DOHH2 (cell line): ENCODE results near the gene KIF3B.

ENCODE experiments used
- CTCF ChIP-seq: fragments of 200-600 bp; sonication (generic); IDR thresholded peaks from one replicate; pipeline ENCODE4 v1.5.1; 2014; ENCODE audit warnings: antibody characterized with exemption, mild to moderate bottlenecking, low read depth, low read length; ENCODE audit not compliant: poor library complexity, severe bottlenecking
- EZH2phosphoT487 ChIP-seq: fragments of 200-600 bp; sonication (generic); IDR thresholded peaks from 2 replicates; pipeline ENCODE4 v1.6.1; 2017; ENCODE audit warnings: borderline replicate concordance, mild to moderate bottlenecking, antibody characterized with exemption, low read length, moderate library complexity, mixed read lengths

DNA sequence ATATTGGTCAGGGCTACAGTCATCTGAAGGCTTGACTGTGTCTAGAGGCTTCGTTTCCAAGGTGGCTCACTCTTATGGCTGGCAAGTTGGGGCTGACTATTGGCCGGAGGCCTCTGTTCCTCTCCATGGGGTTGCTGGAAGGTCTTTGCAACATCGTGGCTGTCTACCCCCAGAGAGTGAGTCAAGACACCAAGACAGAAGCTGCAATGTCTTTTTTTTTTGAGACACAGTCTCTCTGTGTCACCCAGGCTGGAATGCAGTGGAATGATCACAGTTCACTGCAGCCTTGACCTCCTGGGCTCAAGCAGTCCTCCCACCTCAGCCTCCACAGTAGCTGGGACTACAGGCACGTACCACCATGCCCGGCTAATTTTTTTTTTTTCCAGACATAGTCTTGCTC lies 29.4 kb upstream of the KIF3B start:
- no peak for TF ChIP-seq CTCF
- no peak for TF ChIP-seq EZH2phosphoT487
